ENCODE measurements around the gene DPP6.

GRCh38 chr7:154463794-154464193 lies 411.6 kb downstream of the DPP6 start:
- TF ChIP-seq CTCF (conservative IDR thresholded peaks at IDR 0.05; ENCODE audit: low read length) (no peak), EZH2phosphoT487 (IDR thresholded peaks at IDR 0.05; ENCODE audit: borderline replicate concordance) (no peak)

Data from Loucy (cell line).